Nephron (organoid): Measurements from ENCODE around the gene PFN2.

ENCODE experiments used
- H3K27ac Mint-ChIP-seq, 3 experiments: 2 replicates each; pipeline ENCODE4 v1.8.0; 2020; ENCODE audit warnings: mixed read lengths in 3 of 3, mild to moderate bottlenecking in 2 of 3, moderate library complexity in 1 of 3
- H3K27me3 Mint-ChIP-seq: 2 replicates; pipeline ENCODE4 v1.8.0; 2021; ENCODE audit warnings: low read depth, mild to moderate bottlenecking, moderate library complexity, mixed read lengths
- H3K36me3 Mint-ChIP-seq: 2 replicates; pipeline ENCODE4 v1.8.0; 2020; ENCODE audit warnings: low read depth, mixed read lengths
- H3K4me1 Mint-ChIP-seq: 2 replicates; pipeline ENCODE4 v1.8.0; 2020; ENCODE audit warnings: mixed read lengths
- H3K4me3 Mint-ChIP-seq, 3 experiments: 2 replicates each; pipeline ENCODE4 v1.8.0; 2020; ENCODE audit warnings: mild to moderate bottlenecking in 3 of 3, mixed read lengths in 3 of 3, moderate library complexity in 2 of 3
- H3K9me3 Mint-ChIP-seq: 2 replicates; pipeline ENCODE4 v1.8.0; 2020; ENCODE audit warnings: mixed read lengths
- TF ChIP-seq, protein P1 (sequence below), 3 experiments: fragments of 200-600 bp; sonication (generic); IDR thresholded peaks; one replicate each; pipeline ENCODE4 v1.5.0; 2021; ENCODE audit warnings: antibody characterized with exemption in 3 of 3; ENCODE audit not compliant: unreplicated experiment in 3 of 3

Gene PFN2

DNA sequence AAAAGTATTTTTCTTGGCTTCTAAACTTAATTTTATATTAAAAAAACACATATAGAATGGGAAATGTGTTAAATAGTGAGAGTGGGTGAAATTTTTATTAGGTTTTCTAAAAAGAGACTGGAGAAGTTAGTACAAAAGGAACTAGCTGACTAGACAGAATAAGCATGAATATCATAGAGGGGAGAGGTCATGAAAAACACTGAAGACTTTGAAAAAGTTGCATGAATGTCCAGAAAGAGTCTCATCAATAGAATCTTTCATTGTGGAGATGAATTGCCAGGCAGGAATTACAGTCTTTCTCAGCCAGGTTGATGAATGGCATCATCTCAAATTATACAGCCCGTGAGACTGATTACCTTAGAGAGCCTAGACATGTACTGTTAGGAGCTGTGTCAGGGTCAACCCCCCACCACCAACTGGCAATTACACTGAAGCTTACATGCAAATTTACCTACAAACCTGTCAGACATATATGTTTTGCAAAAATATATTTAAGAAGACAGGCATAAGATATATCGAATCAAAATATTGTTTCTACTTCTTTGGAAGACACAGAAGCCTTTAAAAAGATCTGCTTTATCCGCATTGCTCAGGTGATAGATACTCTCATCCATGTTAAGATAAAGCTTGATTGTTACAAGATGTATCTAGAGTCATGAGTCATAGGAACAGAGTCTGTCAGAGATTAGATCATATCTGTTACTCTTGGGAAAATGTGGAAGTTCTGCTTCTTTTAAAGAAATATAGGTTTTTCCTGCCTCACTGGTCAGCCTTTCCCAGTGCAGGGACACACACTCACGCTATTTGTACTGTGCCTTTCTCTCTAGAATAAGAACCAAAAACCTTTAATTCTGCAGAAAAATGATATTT is 34.8 kb upstream of the PFN2 start:
- no peaks in the 10 kb centered on the region for H3K4me1 Mint-ChIP-seq

DNA sequence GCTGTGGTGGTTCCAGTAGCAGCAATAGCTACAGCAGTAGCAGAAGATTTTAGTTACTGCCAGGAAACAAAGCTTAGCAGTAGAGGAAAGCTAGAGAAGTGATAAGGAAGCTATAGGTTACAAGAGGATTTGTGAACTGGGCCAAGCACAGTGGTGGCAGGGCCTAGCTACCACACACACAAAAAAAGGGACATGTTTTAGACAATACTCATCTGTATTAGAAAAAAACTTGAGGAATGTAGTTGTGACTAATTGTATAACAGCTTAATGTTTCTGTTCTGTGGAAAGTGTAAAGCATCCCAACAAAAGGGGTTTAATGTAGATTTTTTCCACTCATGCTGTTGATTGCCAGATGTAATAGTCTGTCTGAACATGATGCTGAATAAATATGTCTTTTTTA is 29.9 kb upstream of the PFN2 start:
- Mint-ChIP-seq H3K27ac (no peak overlapping the region), H3K9me3 (peaks cover 19% of the 10 kb centered on the region), H3K36me3 (no peaks in the 10 kb centered on the region), H3K27me3 (no peaks in the 10 kb centered on the region), H3K4me3 (no peak overlapping the region), H3K4me1 (no peaks in the 10 kb centered on the region)
- TF ChIP-seq, protein P1, sequence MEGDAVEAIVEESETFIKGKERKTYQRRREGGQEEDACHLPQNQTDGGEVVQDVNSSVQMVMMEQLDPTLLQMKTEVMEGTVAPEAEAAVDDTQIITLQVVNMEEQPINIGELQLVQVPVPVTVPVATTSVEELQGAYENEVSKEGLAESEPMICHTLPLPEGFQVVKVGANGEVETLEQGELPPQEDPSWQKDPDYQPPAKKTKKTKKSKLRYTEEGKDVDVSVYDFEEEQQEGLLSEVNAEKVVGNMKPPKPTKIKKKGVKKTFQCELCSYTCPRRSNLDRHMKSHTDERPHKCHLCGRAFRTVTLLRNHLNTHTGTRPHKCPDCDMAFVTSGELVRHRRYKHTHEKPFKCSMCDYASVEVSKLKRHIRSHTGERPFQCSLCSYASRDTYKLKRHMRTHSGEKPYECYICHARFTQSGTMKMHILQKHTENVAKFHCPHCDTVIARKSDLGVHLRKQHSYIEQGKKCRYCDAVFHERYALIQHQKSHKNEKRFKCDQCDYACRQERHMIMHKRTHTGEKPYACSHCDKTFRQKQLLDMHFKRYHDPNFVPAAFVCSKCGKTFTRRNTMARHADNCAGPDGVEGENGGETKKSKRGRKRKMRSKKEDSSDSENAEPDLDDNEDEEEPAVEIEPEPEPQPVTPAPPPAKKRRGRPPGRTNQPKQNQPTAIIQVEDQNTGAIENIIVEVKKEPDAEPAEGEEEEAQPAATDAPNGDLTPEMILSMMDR (IDR thresholded peaks at IDR 0.05; ENCODE audit: unreplicated experiment in 3 of 3), result no peak

More for the DNA sequence above, 34.8 kb upstream of the PFN2 start:
- peaks cover 5% of the 10 kb centered on the region for H3K9me3 Mint-ChIP-seq
- H3K27ac Mint-ChIP-seq, result no peak overlapping the region
- TF ChIP-seq, protein P1 (IDR thresholded peaks at IDR 0.05; ENCODE audit: unreplicated experiment in 3 of 3), result no peak
- no peak overlapping the region for H3K4me3 Mint-ChIP-seq
- no peaks in the 10 kb centered on the region for H3K36me3 Mint-ChIP-seq
- H3K27me3 Mint-ChIP-seq, result no peaks in the 10 kb centered on the region

DNA sequence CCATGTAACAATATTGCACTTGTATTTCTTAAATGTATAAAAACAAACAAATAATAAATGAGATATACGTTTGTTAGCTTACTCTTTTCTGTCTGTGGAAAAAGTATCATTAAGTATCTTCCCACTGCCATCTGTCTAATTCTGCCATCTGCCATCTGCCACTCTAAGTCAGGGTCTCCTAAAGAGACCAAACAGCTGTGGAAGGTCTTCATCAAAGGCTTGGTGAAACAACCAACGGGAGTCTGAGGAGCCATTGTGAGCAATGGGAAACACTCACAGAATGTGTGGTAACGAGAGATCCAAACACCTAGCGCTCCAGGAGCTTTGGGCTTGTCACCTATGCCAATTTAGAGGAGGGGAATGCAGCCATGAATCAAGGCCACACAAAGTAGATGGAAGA is 28.7 kb upstream of the PFN2 start:
- no peaks in the 10 kb centered on the region for H3K36me3 Mint-ChIP-seq

DNA sequence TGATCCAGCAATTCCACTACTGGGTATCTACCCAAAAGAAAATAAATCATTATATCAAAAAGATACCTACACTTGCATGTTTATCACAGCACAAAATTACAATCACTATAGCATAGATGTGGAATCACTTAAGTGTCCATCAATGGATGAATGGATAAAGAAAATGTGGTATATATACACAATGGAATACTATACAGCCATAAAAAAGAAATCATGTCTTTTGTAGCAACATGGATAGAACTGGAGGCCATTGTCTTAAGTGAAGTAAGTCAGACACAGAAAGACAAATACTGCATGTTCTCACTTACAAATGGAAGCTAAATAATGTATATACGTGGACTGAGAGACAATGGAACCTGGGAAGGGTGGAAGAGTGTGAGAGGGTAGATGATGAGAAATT is 28.3 kb upstream of the PFN2 start:
- Mint-ChIP-seq H3K4me3 (no peak overlapping the region), H3K27ac (no peak overlapping the region), H3K4me1 (no peaks in the 10 kb centered on the region), H3K27me3 (no peaks in the 10 kb centered on the region), H3K36me3 (no peaks in the 10 kb centered on the region), H3K9me3 (peaks cover 31% of the 10 kb centered on the region)
- TF ChIP-seq, protein P1 (IDR thresholded peaks at IDR 0.05; ENCODE audit: unreplicated experiment in 3 of 3), result no peak

More for the DNA sequence above, 28.7 kb upstream of the PFN2 start:
- Mint-ChIP-seq H3K27me3 (no peaks in the 10 kb centered on the region), H3K4me1 (no peaks in the 10 kb centered on the region), H3K4me3 (no peak overlapping the region), H3K9me3 (peaks cover 31% of the 10 kb centered on the region), H3K27ac (no peak overlapping the region)
- TF ChIP-seq, protein P1 (IDR thresholded peaks at IDR 0.05; ENCODE audit: unreplicated experiment in 3 of 3), result no peak

DNA sequence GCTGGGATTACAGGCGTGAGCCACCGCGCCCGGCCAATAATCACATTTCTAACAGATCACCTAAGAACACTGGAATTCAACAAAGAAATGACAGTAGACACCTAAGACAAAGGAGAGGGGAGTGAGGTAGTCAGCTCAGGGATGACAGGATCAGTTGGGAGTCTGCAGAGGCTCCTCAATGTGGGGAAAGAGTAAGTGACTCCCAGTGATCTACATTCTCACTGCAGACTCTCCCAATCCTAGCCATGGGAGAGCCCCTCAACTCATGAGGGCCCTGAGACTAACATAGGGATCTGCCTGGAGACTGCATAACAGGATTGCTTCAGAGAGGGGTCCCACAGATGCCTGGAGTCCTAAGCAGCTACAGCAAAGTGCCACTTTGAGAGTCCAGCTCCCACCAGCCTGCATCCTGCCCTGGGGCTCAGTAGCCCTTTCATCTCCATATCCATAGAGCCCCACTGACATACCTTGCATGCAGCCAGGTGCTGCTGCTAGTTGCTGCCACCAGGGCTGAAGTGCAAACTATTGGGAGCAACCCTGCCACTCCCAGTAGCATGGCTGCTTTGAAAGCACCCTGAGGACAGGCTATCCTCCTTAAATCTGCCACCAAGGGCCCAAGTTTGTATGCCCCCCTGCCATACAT is 21.8 kb upstream of the PFN2 start:
- Mint-ChIP-seq H3K4me3 (no peak overlapping the region), H3K4me1 (no peaks in the 10 kb centered on the region), H3K9me3 (peaks cover 21% of the 10 kb centered on the region), H3K36me3 (no peaks in the 10 kb centered on the region), H3K27ac (no peak overlapping the region), H3K27me3 (peaks cover 3% of the 10 kb centered on the region)
- TF ChIP-seq, protein P1 (IDR thresholded peaks at IDR 0.05; ENCODE audit: unreplicated experiment in 3 of 3), result no peak
